Cardiac fibroblast (primary cell): ENCODE data around the gene GARIN5A.

Experiments
- DNase-seq, 2 donors: peaks; one replicate each; pipeline versions ENCODE4 v3.0.0 to v3.0.0-alpha.2; 2010; ENCODE audit warnings: low read depth in 2 of 2
- H3K4me3 ChIP-seq, 2 donors: replicated peaks in 1 of 2; 1 replicate in 1 of 2; 2 replicates in 1 of 2; pipeline ENCODE4 v1.5.1; 2011; ENCODE audit warnings: low read depth in 2 of 2, low read length in 2 of 2, mild to moderate bottlenecking in 2 of 2, moderate library complexity in 1 of 2
- TF ChIP-seq, protein P1 (sequence below): IDR thresholded peaks from one replicate; pipeline ENCODE4 v1.5.1; 2011; ENCODE audit warnings: low read depth, mild to moderate bottlenecking, low read length, inconsistent platforms

The GARIN5A gene

DNA sequence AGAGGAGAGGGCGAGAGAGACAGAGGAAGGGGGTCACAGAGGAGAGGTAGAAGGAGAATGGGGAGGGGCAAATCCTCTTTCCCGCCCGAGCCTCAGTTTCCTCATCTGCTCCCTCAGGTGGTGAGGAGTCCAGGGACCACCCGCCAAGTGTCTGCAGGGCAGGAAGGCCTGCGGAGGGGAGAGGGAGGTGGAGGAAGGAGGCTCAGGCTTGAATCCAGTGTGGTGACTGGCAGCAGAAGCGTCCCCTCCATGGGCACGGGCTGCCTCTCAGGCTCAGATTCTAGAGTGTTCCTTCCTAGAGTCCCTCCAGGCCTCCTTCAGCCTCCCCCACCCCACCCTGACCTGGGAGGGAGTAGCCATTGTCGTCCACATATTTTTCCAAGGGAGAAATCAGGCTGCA lies 16.5 kb upstream of the GARIN5A start:
- no peak for DNase-seq
- TF ChIP-seq, protein P1, sequence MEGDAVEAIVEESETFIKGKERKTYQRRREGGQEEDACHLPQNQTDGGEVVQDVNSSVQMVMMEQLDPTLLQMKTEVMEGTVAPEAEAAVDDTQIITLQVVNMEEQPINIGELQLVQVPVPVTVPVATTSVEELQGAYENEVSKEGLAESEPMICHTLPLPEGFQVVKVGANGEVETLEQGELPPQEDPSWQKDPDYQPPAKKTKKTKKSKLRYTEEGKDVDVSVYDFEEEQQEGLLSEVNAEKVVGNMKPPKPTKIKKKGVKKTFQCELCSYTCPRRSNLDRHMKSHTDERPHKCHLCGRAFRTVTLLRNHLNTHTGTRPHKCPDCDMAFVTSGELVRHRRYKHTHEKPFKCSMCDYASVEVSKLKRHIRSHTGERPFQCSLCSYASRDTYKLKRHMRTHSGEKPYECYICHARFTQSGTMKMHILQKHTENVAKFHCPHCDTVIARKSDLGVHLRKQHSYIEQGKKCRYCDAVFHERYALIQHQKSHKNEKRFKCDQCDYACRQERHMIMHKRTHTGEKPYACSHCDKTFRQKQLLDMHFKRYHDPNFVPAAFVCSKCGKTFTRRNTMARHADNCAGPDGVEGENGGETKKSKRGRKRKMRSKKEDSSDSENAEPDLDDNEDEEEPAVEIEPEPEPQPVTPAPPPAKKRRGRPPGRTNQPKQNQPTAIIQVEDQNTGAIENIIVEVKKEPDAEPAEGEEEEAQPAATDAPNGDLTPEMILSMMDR, result no peak
- H3K4me3 ChIP-seq, result no peak overlapping the region

DNA sequence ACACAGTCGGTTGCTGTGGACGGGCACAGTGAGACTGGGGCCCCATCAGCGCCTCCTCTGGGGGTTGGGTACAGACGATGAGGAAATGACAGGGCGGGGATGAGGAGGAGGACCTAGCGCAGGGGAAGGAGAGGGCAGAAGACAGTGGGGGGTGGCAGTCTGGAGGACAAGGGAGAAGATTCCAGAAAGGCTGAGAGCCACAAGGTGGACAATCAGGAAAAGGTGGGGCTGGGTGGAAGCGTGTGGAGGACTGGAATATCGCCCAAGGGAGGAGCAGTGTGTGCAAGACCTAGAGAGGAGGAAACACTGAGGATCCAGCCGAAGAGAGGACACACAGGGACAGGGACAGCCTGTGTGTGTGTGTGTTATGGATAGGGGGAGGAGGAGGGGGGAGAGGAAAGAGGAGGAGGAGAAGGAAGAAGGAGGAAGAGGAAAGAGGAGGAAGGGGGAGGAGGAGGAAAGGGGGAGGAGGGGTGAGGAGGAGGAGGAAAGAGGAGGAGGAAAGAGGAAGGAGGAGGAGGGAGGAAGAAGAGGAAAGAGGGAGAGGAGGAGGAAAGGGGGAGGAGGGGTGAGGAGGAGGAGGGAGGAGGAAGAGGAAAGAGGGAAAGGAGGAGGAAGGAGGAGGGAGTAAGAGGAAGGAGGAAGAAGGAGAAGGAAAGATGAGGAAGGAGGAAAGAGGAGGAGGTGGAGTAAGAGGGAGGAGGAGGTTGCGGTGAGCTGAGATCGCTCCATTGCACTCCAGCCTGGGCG lies 15.8 kb upstream of the GARIN5A start:
- TF ChIP-seq, protein P1, result no peak
- no peak for DNase-seq
- no peak overlapping the region for H3K4me3 ChIP-seq

DNA sequence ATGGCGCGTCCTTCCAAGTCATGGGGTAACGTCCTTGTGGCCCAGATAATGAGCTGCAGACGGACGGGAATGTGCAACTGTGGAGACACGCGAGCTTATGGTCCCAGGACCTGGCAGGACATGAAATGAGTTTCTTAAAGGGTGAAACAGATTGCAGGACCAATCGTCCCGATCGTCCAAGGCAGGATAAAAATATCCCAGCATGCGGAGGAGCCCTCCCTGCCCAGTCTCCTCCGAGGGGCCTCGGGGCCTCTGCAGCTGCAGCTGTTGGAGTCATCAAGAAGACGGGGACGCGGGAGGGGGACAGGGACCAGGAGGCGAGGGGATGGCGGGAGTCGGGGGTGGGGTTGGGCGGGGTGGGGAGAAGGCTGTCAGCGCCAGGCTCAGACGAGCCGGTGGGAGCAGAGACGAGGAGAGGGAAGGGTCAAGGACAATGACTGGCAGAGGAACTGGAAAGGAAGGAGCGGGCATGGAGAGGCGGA lies 14.4 kb upstream of the GARIN5A start:
- no peak for DNase-seq
- H3K4me3 ChIP-seq, result no peak overlapping the region
- TF ChIP-seq, protein P1, result no peak

DNA sequence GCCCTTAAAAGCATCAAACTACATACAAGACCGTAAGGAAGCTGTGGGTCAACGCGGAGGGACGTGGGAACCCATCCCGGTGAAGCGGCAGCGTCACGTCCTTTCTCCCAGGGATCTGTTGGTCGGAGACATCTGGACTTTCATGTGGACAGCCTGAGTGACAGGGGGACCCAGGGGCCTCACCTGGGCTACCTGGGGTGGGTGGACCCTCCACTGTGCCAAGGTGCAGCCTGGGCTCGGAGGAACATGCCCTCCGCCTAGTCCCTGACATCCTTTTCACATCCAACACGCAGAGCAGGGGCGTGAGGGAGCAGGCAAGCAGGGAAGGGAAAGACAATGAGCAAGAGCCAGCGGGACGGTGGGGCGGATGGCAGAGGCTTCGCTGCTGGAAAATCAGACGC lies 13.8 kb upstream of the GARIN5A start:
- DNase-seq, result no peak
- TF ChIP-seq, protein P1, result no peak
- H3K4me3 ChIP-seq, result no peak overlapping the region

DNA sequence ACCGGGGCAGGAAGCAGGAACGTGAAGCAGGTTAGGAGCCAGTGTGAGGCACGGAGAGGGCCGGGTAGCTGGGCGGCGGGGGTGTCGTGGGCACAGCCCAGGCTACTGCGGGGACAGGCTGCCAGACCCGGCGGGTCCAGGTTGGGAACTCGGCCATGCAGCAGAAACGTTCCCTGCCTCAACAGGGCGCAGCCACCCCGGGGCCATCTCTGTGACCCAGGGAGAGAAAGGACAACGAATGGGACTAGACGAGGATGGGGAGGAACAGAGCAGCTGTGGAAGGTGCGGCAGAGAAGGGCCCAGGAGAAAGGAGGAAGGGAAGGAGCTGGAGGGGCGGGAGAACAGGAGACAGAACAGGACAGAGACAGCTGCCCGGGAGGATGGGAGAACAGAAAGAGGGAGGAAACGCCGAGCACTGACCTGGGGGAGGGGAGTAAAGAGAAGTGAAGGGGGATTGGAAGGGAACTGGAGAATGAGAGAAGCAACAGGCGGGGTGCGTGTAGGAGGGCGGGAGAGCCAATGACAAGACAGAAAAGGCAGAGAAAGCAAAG lies 12.9 kb upstream of the GARIN5A start:
- TF ChIP-seq, protein P1, result no peak
- no peak overlapping the region for H3K4me3 ChIP-seq
- DNase-seq, result no peak

DNA sequence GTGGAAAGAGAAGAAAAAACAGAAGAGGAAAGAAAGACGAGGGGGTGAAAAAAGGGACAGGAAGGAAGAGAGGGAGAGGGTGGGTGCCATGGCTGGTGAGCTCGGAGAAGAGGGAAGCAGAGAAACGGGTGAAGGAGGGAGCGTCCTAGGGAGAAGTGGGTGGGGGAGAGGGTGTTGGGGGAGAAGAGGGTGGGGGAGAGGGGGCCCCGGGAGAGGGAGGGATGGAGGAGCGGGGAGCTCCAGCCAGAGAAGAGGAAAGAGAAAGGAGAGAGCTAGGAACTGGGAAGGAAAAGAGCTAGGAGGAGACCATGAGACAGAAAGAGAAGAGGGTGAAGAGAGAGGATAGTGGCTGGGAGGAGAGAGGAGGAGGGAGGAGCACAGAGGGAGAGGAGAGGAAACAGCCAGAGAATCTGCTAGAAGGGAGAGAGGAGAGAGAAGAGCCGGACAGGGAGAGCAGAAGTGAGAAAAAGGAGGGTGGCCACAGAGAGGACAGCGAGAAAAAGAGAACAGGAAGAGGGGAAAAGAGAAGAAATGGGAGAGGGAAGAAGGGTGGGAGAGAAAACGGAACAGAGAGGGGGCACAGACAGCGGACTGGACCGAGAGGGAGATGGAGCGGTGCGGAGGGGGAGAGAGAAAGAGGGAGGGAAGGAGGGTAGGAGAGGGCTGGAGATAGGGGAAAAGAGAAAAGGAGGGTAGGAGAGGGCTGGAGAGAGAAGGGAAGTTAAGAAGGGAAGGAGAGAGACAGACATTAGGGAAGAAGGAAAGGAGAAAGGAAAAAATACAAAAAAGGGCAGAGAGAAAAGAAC lies 11.9 kb upstream of the GARIN5A start:
- DNase-seq, result no peak
- TF ChIP-seq, protein P1, result no peak
- no peak overlapping the region for H3K4me3 ChIP-seq
